Measurements from ENCODE around the gene TRIM7.

DNA sequence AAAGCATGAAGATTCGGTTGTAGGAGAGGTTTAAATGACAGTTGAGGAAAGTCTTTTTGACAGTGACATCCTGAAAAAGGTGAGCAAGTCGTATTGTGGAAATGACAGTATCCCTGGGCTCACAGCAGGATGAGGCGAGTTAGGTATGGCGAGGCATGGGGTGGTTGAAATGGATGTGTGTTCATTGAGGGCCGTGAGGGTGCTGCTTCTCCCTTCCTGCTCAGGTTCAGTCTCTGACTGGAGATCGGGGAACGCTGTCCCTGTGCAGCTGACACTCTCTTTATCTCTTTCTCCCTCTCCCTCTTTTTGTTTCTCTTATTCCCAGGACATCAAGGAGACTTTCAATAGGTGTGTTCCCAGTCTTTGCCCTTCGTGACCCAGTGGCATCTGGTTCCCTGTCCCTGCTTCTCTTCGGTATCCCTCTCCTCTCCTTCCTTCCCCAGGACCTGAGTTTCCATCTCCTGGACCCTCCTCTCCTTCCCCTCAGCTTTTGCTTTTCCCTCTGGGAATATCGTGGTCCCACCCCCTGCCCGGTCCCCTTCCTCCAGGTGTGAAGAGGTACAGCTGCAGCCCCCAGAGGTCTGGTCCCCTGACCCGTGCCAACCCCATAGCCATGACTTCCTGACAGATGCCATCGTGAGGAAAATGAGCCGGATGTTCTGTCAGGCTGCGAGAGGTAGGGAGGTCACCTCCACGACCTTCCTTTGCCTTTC is 28.2 kb upstream of the TRIM7 start:
- TF ChIP-seq, protein P1, sequence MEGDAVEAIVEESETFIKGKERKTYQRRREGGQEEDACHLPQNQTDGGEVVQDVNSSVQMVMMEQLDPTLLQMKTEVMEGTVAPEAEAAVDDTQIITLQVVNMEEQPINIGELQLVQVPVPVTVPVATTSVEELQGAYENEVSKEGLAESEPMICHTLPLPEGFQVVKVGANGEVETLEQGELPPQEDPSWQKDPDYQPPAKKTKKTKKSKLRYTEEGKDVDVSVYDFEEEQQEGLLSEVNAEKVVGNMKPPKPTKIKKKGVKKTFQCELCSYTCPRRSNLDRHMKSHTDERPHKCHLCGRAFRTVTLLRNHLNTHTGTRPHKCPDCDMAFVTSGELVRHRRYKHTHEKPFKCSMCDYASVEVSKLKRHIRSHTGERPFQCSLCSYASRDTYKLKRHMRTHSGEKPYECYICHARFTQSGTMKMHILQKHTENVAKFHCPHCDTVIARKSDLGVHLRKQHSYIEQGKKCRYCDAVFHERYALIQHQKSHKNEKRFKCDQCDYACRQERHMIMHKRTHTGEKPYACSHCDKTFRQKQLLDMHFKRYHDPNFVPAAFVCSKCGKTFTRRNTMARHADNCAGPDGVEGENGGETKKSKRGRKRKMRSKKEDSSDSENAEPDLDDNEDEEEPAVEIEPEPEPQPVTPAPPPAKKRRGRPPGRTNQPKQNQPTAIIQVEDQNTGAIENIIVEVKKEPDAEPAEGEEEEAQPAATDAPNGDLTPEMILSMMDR (IDR thresholded peaks at IDR 0.05; ENCODE audit: low read depth, low read length) = no peak
- no peak for TF ChIP-seq POLR2A (IDR thresholded peaks at IDR 0.05; ENCODE audit: extremely low read depth, insufficient read length)

Data from NB4 (cell line).